HepG2 (cell line): ENCODE measurements around the gene CKM.

ENCODE experiments used
- DNMT3B ChIP-seq: conservative IDR thresholded peaks from 2 replicates; pipeline ENCODE4 v1.6.1; 2016; ENCODE audit warnings: missing biosample characterization, control low read depth
- HOXD1 ChIP-seq: sonication (generic); formaldehyde crosslinking; IDR thresholded peaks from 2 replicates; pipeline ENCODE4 v1.5.0; 2020; ENCODE audit warnings: missing genetic modification reagents
- ZSCAN31 ChIP-seq: sonication (generic); formaldehyde crosslinking; IDR thresholded peaks from 2 replicates; pipeline ENCODE4 v1.5.0; 2020; ENCODE audit warnings: low read depth, mild to moderate bottlenecking, missing genetic modification reagents
- TF ChIP-seq, protein P1 (sequence below): sonication (generic); formaldehyde crosslinking; IDR thresholded peaks from 2 replicates; pipeline ENCODE4 v1.5.0; 2020; ENCODE audit warnings: mild to moderate bottlenecking, missing genetic modification reagents, moderate library complexity
- TF ChIP-seq, protein P2 (sequence below): IDR thresholded peaks from 2 replicates; pipeline ENCODE4 v1.6.1; 2012; ENCODE audit warnings: inconsistent platforms
- TF ChIP-seq, protein P3 (sequence below): sonication (generic); formaldehyde crosslinking; IDR thresholded peaks from 2 replicates; pipeline ENCODE4 v1.4.0; 2020; ENCODE audit warnings: missing genetic modification reagents
- TF ChIP-seq, protein P4 (sequence below), 2 experiments: sonication (generic) in 1 of 2; formaldehyde crosslinking in 1 of 2; IDR thresholded peaks; 2 replicates each; pipeline versions ENCODE4 v1.5.1 to v1.6.1; 2011 to 2020; ENCODE audit warnings: borderline replicate concordance in 1 of 2, low read depth in 1 of 2, low read length in 1 of 2, mild to moderate bottlenecking in 1 of 2, missing genetic modification reagents in 1 of 2, moderate library complexity in 1 of 2

DNA sequence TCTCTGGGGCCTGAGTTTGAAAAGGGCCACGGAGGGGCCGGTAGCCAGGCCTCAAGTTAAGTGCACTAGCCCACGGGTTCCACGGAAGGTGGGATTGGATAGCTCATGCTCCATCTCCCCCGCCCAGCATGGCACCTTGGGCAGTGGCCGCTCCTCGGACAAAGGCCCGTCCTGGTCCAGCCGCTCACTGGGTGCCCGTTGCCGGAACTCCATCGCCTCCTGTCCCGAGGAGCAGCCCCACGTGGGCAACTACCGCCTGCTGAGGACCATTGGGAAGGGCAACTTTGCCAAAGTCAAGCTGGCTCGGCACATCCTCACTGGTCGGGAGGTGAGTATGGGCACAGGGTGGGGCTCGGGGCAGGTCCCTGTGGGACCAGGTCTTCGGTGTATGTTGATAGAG, 63.8 kb downstream of the CKM start:
- TF ChIP-seq, protein P1, sequence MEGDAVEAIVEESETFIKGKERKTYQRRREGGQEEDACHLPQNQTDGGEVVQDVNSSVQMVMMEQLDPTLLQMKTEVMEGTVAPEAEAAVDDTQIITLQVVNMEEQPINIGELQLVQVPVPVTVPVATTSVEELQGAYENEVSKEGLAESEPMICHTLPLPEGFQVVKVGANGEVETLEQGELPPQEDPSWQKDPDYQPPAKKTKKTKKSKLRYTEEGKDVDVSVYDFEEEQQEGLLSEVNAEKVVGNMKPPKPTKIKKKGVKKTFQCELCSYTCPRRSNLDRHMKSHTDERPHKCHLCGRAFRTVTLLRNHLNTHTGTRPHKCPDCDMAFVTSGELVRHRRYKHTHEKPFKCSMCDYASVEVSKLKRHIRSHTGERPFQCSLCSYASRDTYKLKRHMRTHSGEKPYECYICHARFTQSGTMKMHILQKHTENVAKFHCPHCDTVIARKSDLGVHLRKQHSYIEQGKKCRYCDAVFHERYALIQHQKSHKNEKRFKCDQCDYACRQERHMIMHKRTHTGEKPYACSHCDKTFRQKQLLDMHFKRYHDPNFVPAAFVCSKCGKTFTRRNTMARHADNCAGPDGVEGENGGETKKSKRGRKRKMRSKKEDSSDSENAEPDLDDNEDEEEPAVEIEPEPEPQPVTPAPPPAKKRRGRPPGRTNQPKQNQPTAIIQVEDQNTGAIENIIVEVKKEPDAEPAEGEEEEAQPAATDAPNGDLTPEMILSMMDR (CRISPR knock-in tag), result no peak
- TF ChIP-seq, protein P2, sequence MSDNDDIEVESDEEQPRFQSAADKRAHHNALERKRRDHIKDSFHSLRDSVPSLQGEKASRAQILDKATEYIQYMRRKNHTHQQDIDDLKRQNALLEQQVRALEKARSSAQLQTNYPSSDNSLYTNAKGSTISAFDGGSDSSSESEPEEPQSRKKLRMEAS, result no peak
- TF ChIP-seq DNMT3B (CRISPR knock-in tag) (no peak), ZSCAN31 (CRISPR knock-in tag) (no peak), HOXD1 (no peak)
- TF ChIP-seq, protein P3, sequence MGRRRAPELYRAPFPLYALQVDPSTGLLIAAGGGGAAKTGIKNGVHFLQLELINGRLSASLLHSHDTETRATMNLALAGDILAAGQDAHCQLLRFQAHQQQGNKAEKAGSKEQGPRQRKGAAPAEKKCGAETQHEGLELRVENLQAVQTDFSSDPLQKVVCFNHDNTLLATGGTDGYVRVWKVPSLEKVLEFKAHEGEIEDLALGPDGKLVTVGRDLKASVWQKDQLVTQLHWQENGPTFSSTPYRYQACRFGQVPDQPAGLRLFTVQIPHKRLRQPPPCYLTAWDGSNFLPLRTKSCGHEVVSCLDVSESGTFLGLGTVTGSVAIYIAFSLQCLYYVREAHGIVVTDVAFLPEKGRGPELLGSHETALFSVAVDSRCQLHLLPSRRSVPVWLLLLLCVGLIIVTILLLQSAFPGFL (CRISPR knock-in tag), result no peak
- TF ChIP-seq, protein P4, sequence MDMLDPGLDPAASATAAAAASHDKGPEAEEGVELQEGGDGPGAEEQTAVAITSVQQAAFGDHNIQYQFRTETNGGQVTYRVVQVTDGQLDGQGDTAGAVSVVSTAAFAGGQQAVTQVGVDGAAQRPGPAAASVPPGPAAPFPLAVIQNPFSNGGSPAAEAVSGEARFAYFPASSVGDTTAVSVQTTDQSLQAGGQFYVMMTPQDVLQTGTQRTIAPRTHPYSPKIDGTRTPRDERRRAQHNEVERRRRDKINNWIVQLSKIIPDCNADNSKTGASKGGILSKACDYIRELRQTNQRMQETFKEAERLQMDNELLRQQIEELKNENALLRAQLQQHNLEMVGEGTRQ (IDR thresholded peaks at IDR 0.05; ENCODE audit: low read depth, low read length), result no peak
- TF ChIP-seq, protein P4 (CRISPR knock-in tag; IDR thresholded peaks at IDR 0.05; ENCODE audit: borderline replicate concordance), result no peak
